ENCODE results near the gene MRPL10. TPM values are rescaled to one million over a fixed set of nuclear protein-coding genes. Genes with fewer than 3 reads are reported as not detected.
"Not testable (repeated sequence)": the region's sequence is repeated elsewhere in the genome, so short reads cannot be mapped to it uniquely, and the experiment has no call there.

MRPL10 gene
- total and polyA plus RNA-seq, 2 of the 8 experiments (the other 6 are each of a cell fraction or from before 2014, with no cell fraction given) = 85.3 to 214 TPM

DNA sequence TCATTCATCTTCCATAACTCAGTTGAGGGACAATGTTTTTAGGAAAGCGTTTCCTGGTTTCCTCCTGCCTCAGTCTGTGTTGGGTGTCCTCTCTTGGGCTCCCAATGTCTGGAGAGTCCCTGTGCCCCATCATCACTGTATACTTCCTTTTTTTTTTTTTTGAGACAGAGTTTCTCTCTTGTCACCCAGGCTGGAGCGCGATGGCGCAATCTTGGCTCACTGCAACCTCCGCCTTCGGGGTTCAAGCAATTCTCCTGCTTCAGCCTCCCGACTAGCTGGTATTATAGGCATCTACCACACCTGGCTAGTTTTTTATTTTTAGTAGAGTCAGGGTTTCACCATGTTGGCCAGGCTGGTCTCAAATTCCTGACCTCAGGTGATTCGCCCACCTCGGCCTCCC lies 57.7 kb downstream of the MRPL10 start:
- H2BK5ac ChIP-seq (ENCODE audit: low read depth, low read length); H4K8ac ChIP-seq (ENCODE audit: extremely low read depth, insufficient read depth, low read length); H3K23ac ChIP-seq (ENCODE audit: insufficient read length); H3K4ac ChIP-seq (replicated peaks; ENCODE audit: insufficient read length, low read depth, low read length); H3K14ac ChIP-seq (ENCODE audit: insufficient read length); H2BK15ac ChIP-seq (ENCODE audit: low read length); H4K5ac ChIP-seq (ENCODE audit: insufficient read length, low read depth, low read length); H3K23me2 ChIP-seq (ENCODE audit: low read depth, low read length); H2BK120ac ChIP-seq (replicated peaks; ENCODE audit: low read depth, low read length); H2BK12ac ChIP-seq (ENCODE audit: low read depth, low read length); H4K91ac ChIP-seq (replicated peaks; ENCODE audit: insufficient read length, low read length); H3K4me2 ChIP-seq (ENCODE audit: insufficient read depth in 1 of 2, low read depth in 2 of 2, low read length in 2 of 2); H3K18ac ChIP-seq (ENCODE audit: extremely low read depth, low read length); H3K79me1 ChIP-seq (ENCODE audit: low read depth, low read length); H3K27ac ChIP-seq (ENCODE audit: low read depth, low read length); H2AK5ac ChIP-seq (ENCODE audit: low read depth, low read length); DNase-seq (ENCODE audit: low read depth in 1 of 2, low spot score in 2 of 2); H3K9me3 ChIP-seq (ENCODE audit: insufficient read depth in 2 of 2, low read depth in 1 of 2, low read length in 1 of 2); H3K79me2 ChIP-seq (ENCODE audit: control insufficient read depth in 1 of 2, insufficient read depth in 2 of 2, low read length in 2 of 2); H4K20me1 ChIP-seq (replicated peaks in 1 of 2; ENCODE audit: control insufficient read depth in 1 of 2, insufficient read depth in 2 of 2, low read length in 2 of 2); H3K36me3 ChIP-seq (ENCODE audit: control insufficient read depth in 2 of 4, insufficient read depth in 4 of 4, low read length in 3 of 4); H3K4me3 ChIP-seq (ENCODE audit: extremely low read depth in 1 of 4, insufficient read depth in 2 of 4, low read depth in 3 of 4, low read length in 4 of 4); H3K9ac ChIP-seq (replicated peaks in 1 of 4; ENCODE audit: extremely low read depth in 1 of 4, low read depth in 3 of 4, low read length in 3 of 4); H2AFZ ChIP-seq (ENCODE audit: low read length); H2BK20ac ChIP-seq (ENCODE audit: low read length); FAIRE-seq; H3K56ac ChIP-seq (replicated peaks; ENCODE audit: insufficient read length, low read depth, low read length); H3K4me1 ChIP-seq (replicated peaks in 1 of 4; ENCODE audit: control insufficient read depth in 3 of 4, insufficient read depth in 4 of 4, low read length in 3 of 4): not testable (repeated sequence)
- ChIA-PET CTCF (ENCODE audit: partially characterized antibody) (interaction anchor here (1.5 to 8.2 kb wide), 2 partner anchors 16 to 30 kb away, joined by 5 to 57 read pairs; no protein-coding TSS in a partner anchor), POLR2A (ENCODE audit: partially characterized antibody) (interaction anchor here (1.0 kb wide), 1 partner anchor 33 kb away, joined by 3 read pairs; no protein-coding TSS in a partner anchor)
- peaks cover 0 to 16% (median 10%) of the 10 kb centered on the region in 4 experiments; a peak in 6 of 7 replicates for H3K27me3 ChIP-seq (replicated peaks in 1 of 4; ENCODE audit: control insufficient read depth in 3 of 4, extremely low read depth in 1 of 4, insufficient read depth in 3 of 4, low read length in 3 of 4)
- 94% methylated on average over 9 of the region's 9 CpGs; no CpG with 5 or more reads in 1 of the 2 experiments for WGBS, 2 experiments (ENCODE audit: extremely low coverage in 1 of 2, insufficient coverage in 1 of 2, insufficient read length in 1 of 2, insufficient replicate concordance in 2 of 2, low coverage in 1 of 2, low lambda C conversion rate in 2 of 2, missing lambda C conversion rate in 1 of 2)

Other genes with a start within 250 kb of the MRPL10 start
- gene KPNB1, start 181.6 kb downstream of the MRPL10 start, total RNA-seq (2021; fragmentation: NEBNext Ultra II Directional; extraction: Animal tissue kit (Norgen Biotek cat#: 25700)) = 625 and 635 TPM in 2 replicates
- 142 and 171 TPM in 2 replicates for gene KPNB1, start 181.6 kb downstream of the MRPL10 start, polyA plus RNA-seq (2011; rRNA removed)
- 15.1 and 16.7 TPM in 2 replicates for gene TBKBP1, start 137.4 kb downstream of the MRPL10 start, total RNA-seq (2021; fragmentation: NEBNext Ultra II Directional; extraction: Animal tissue kit (Norgen Biotek cat#: 25700))
- gene TBKBP1, start 137.4 kb downstream of the MRPL10 start, polyA plus RNA-seq (2011; rRNA removed) = 6.3 and 9.3 TPM in 2 replicates
- not detected in 2 replicates for gene TBX21, start 98.3 kb downstream of the MRPL10 start, total RNA-seq (2021; fragmentation: NEBNext Ultra II Directional; extraction: Animal tissue kit (Norgen Biotek cat#: 25700))
- gene TBX21, start 98.3 kb downstream of the MRPL10 start, polyA plus RNA-seq (2011; rRNA removed) = 0.05 TPM in 1 of 2 replicates, not detected in the other
- 8.9 and 9.6 TPM in 2 replicates for gene OSBPL7, start 9.7 kb downstream of the MRPL10 start, total RNA-seq (2021; fragmentation: NEBNext Ultra II Directional; extraction: Animal tissue kit (Norgen Biotek cat#: 25700))
- 7.2 and 10.0 TPM in 2 replicates for gene OSBPL7, start 9.7 kb downstream of the MRPL10 start, polyA plus RNA-seq (2011; rRNA removed)
- 0.36 TPM in 1 of 2 replicates, not detected in the other for gene LRRC46, start 129 bp upstream of the MRPL10 start, total RNA-seq (2021; fragmentation: NEBNext Ultra II Directional; extraction: Animal tissue kit (Norgen Biotek cat#: 25700))
- 0.16 and 0.18 TPM in 2 replicates for gene LRRC46, start 129 bp upstream of the MRPL10 start, polyA plus RNA-seq (2011; rRNA removed)
- gene SCRN2, start 9.7 kb upstream of the MRPL10 start, total RNA-seq (2021; fragmentation: NEBNext Ultra II Directional; extraction: Animal tissue kit (Norgen Biotek cat#: 25700)) = 24.4 and 27.4 TPM in 2 replicates
- 42.3 and 61.1 TPM in 2 replicates for gene SCRN2, start 9.7 kb upstream of the MRPL10 start, polyA plus RNA-seq (2011; rRNA removed)
- gene SP6, start 19.6 kb upstream of the MRPL10 start, total RNA-seq (2021; fragmentation: NEBNext Ultra II Directional; extraction: Animal tissue kit (Norgen Biotek cat#: 25700)) = 1.5 and 1.6 TPM in 2 replicates
- 1.2 and 1.5 TPM in 2 replicates for gene SP6, start 19.6 kb upstream of the MRPL10 start, polyA plus RNA-seq (2011; rRNA removed)
- 11.0 and 13.8 TPM in 2 replicates for gene SP2, start 64.7 kb upstream of the MRPL10 start, total RNA-seq (2021; fragmentation: NEBNext Ultra II Directional; extraction: Animal tissue kit (Norgen Biotek cat#: 25700))
- 5.6 and 9.5 TPM in 2 replicates for gene SP2, start 64.7 kb upstream of the MRPL10 start, polyA plus RNA-seq (2011; rRNA removed)
- 7.0 and 8.8 TPM in 2 replicates for gene PNPO, start 110.0 kb upstream of the MRPL10 start, total RNA-seq (2021; fragmentation: NEBNext Ultra II Directional; extraction: Animal tissue kit (Norgen Biotek cat#: 25700))
- 7.5 and 8.1 TPM in 2 replicates for gene PNPO, start 110.0 kb upstream of the MRPL10 start, polyA plus RNA-seq (2011; rRNA removed)
- 0.26 and 0.34 TPM in 2 replicates for gene PRR15L, start 126.3 kb upstream of the MRPL10 start, total RNA-seq (2021; fragmentation: NEBNext Ultra II Directional; extraction: Animal tissue kit (Norgen Biotek cat#: 25700))
- 1.1 TPM in 2 replicates for gene PRR15L, start 126.3 kb upstream of the MRPL10 start, polyA plus RNA-seq (2011; rRNA removed)
- 88.2 and 97.6 TPM in 2 replicates for gene CDK5RAP3, start 139.6 kb upstream of the MRPL10 start, total RNA-seq (2021; fragmentation: NEBNext Ultra II Directional; extraction: Animal tissue kit (Norgen Biotek cat#: 25700))
- 93.2 and 119 TPM in 2 replicates for gene CDK5RAP3, start 139.6 kb upstream of the MRPL10 start, polyA plus RNA-seq (2011; rRNA removed)
- gene COPZ2, start 206.3 kb upstream of the MRPL10 start, total RNA-seq (2021; fragmentation: NEBNext Ultra II Directional; extraction: Animal tissue kit (Norgen Biotek cat#: 25700)) = not detected in 2 replicates
- gene COPZ2, start 206.3 kb upstream of the MRPL10 start, polyA plus RNA-seq (2011; rRNA removed) = 0.24 and 0.25 TPM in 2 replicates
- gene NFE2L1, start 216.8 kb upstream of the MRPL10 start, total RNA-seq (2021; fragmentation: NEBNext Ultra II Directional; extraction: Animal tissue kit (Norgen Biotek cat#: 25700)) = 140 and 148 TPM in 2 replicates
- gene NFE2L1, start 216.8 kb upstream of the MRPL10 start, polyA plus RNA-seq (2011; rRNA removed) = 143 and 173 TPM in 2 replicates

Data from H1 (cell line).